Endothelial cell of umbilical vein (primary cell): ENCODE results near the gene CSPG5.

ENCODE experiments used
- CTCF ChIP-seq, 2 donors: IDR thresholded peaks; 1 replicate in 1 of 2; 2 replicates in 1 of 2; pipeline ENCODE4 v1.5.1; 2011; ENCODE audit warnings: low read length in 2 of 2, mild to moderate bottlenecking in 2 of 2, moderate library complexity in 2 of 2, control low read depth in 1 of 2, inconsistent platforms in 1 of 2, low read depth in 1 of 2; ENCODE audit not compliant: insufficient read depth in 1 of 2; ENCODE audit errors: extremely low read depth in 1 of 2
- EZH2 ChIP-seq: IDR thresholded peaks from 2 replicates; pipeline ENCODE4 v1.6.1; 2012; ENCODE audit warnings: borderline replicate concordance, low read depth, mild to moderate bottlenecking, moderate library complexity, low read length, inconsistent platforms; ENCODE audit not compliant: severe bottlenecking
- JUN ChIP-seq: IDR thresholded peaks from 2 replicates; pipeline ENCODE4 v1.6.1; 2011; ENCODE audit warnings: borderline replicate concordance, low read depth; ENCODE audit not compliant: insufficient read length, insufficient read depth
- MAX ChIP-seq: IDR thresholded peaks from 2 replicates; pipeline ENCODE4 v1.6.1; 2011; ENCODE audit not compliant: insufficient read depth, insufficient read length
- POLR2A ChIP-seq: IDR thresholded peaks from 2 replicates; pipeline ENCODE4 v1.6.1; 2012; ENCODE audit warnings: low read depth, mild to moderate bottlenecking, control low read depth, low read length
- POLR2AphosphoS5 ChIP-seq: IDR thresholded peaks from 2 replicates; pipeline ENCODE4 v1.6.1; 2012; ENCODE audit warnings: low read depth, mild to moderate bottlenecking, control low read depth, low read length, moderate library complexity; ENCODE audit not compliant: insufficient read depth

- no peak for TF ChIP-seq POLR2AphosphoS5
- no peak for TF ChIP-seq CTCF (IDR thresholded peaks at IDR 0.05; ENCODE audit: extremely low read depth in 1 of 2, insufficient read depth in 1 of 2, low read depth in 1 of 2, low read length in 2 of 2)
- no peak for TF ChIP-seq POLR2A
- TF ChIP-seq MAX, result no peak
- TF ChIP-seq JUN, result no peak
- TF ChIP-seq EZH2, result no peak
These were observed 7.1 kb downstream of the CSPG5 start for GRCh38 chr3:47571391-47572175.
